ENCODE measurements around the gene GPR89A.

Gene GPR89A

GRCh38 chr1:145689922-145690321 is 82.1 kb downstream of the GPR89A start:
- H3K9ac ChIP-seq (ENCODE audit: low read length) = no peak overlapping the region

GRCh38 chr1:145690587-145691558 is 83.1 kb downstream of the GPR89A start:
- Histone ChIP-seq H3K9me3 (ENCODE audit: control insufficient read depth, low read length) (no peaks in the 10 kb centered on the region), H3K4me3 (ENCODE audit: low read length) (no peak overlapping the region), H3K27me3 (ENCODE audit: control insufficient read depth, insufficient read depth, low read length) (no peaks in the 10 kb centered on the region), H3K4me1 (ENCODE audit: control insufficient read depth, insufficient read depth, low read length) (peaks cover 19% of the 10 kb centered on the region), H3K36me3 (ENCODE audit: control insufficient read depth, insufficient read depth, low read length) (no peaks in the 10 kb centered on the region), H3K9ac (ENCODE audit: low read length) (no peak overlapping the region)

More at GRCh38 chr1:145689922-145690321, 82.1 kb downstream of the GPR89A start:
- H3K9me3 ChIP-seq (ENCODE audit: control insufficient read depth, low read length) = no peaks in the 10 kb centered on the region
- H3K4me1 ChIP-seq (ENCODE audit: control insufficient read depth, insufficient read depth, low read length) = peaks cover 19% of the 10 kb centered on the region
- no peak overlapping the region for H3K4me3 ChIP-seq (ENCODE audit: low read length)
- no peaks in the 10 kb centered on the region for H3K27me3 ChIP-seq (ENCODE audit: control insufficient read depth, insufficient read depth, low read length)
- H3K36me3 ChIP-seq (ENCODE audit: control insufficient read depth, insufficient read depth, low read length) = no peaks in the 10 kb centered on the region

DNA sequence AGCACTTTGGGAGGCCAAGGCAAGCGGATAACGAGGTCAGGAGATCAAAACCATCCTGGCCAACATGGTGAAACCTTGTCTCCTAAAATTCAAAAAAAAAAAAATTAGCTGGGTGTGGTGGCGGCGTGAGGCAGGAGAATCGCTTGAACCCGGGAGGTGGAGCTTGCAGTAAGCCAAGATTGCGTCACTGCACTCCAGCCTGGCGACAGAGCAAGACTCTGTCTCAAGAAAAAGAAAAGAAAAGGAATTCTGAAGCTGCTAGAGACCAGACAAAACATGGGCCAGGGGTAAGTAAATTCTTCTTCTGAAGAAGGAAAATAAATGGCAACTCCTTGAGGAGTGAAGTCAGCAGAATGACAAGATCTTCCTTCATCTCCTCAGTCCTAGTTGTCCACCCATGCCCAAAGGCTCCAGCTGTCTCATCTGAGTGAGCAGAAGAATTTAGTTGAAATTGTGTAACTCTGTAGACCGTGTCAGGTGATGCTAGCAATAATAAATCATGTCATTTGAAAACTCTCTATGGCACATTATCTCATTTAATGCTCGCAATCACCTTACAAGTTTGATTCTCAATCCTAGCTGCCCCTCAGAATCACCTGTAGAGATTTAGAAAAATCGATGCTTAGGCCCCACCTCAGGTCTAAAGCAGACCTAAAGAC is 85.1 kb downstream of the GPR89A start:
- Histone ChIP-seq H3K9me3 (ENCODE audit: control insufficient read depth, low read length) (no peaks in the 10 kb centered on the region), H3K4me1 (ENCODE audit: control insufficient read depth, insufficient read depth, low read length) (peaks cover 19% of the 10 kb centered on the region), H3K9ac (ENCODE audit: low read length) (no peak overlapping the region), H3K27me3 (ENCODE audit: control insufficient read depth, insufficient read depth, low read length) (no peaks in the 10 kb centered on the region), H3K4me3 (ENCODE audit: low read length) (no peak overlapping the region), H3K36me3 (ENCODE audit: control insufficient read depth, insufficient read depth, low read length) (no peaks in the 10 kb centered on the region)

DNA sequence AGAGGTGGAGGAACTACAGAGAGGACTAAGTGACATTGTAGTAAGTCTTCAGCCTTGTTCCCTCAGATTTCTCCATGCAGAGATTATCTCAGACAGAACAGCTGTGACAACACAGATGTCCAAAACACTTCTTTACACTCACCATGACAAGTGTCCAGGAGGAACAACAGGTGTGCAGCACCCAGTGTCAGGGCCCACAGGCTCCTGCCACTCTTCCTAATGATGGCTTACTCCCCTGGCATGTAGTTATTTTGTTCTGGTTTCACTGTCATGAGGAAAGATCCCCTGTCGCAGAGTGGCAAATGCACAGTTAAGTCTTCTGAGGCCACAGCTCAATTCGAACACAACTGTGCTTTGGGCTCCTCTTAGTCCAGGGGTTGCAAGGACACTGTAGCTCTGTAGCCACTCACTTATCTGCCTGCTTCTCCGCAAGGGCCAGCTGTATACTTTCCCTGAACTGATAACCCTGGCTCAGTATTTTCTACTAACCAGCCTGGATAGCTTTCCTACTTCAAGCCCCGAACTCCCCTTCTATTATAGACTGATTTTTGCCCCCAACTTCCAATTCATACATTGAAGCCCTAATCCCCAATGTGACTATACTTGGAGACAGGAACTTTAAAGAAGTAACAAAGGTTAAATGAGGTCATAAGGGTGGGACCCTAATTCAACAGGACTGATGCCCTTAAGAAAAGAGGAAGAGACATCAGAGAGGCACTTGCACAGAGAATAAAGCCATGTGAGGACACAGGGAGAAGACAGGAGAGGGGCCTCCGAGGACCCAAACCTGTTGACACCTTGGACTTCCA is 88.2 kb downstream of the GPR89A start:
- Histone ChIP-seq H3K9ac (ENCODE audit: low read length) (no peak overlapping the region), H3K4me3 (ENCODE audit: low read length) (no peak overlapping the region), H3K4me1 (ENCODE audit: control insufficient read depth, insufficient read depth, low read length) (peaks cover 4% of the 10 kb centered on the region), H3K36me3 (ENCODE audit: control insufficient read depth, insufficient read depth, low read length) (no peaks in the 10 kb centered on the region), H3K27me3 (ENCODE audit: control insufficient read depth, insufficient read depth, low read length) (no peaks in the 10 kb centered on the region), H3K9me3 (ENCODE audit: control insufficient read depth, low read length) (no peaks in the 10 kb centered on the region)

DNA sequence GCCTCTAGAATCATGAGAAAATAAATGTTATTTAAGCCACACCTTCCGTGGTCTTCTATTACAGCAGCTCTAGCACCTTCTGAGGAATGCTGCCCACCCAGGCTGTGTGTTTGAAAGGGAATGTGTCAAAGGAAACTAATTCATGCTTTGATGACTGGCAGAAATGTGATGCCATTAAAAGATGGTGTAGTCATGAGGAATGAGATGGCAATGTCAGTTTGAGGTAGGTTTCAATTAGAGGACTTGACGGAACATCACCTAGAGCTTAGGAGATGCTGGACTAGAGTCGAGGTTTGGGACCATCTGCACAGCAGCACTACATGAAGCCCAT is 88.8 kb downstream of the GPR89A start:
- Histone ChIP-seq H3K4me1 (ENCODE audit: control insufficient read depth, insufficient read depth, low read length) (no peaks in the 10 kb centered on the region), H3K9ac (ENCODE audit: low read length) (no peak overlapping the region), H3K9me3 (ENCODE audit: control insufficient read depth, low read length) (no peaks in the 10 kb centered on the region), H3K27me3 (ENCODE audit: control insufficient read depth, insufficient read depth, low read length) (no peaks in the 10 kb centered on the region), H3K4me3 (ENCODE audit: low read length) (no peak overlapping the region), H3K36me3 (ENCODE audit: control insufficient read depth, insufficient read depth, low read length) (no peaks in the 10 kb centered on the region)

DNA sequence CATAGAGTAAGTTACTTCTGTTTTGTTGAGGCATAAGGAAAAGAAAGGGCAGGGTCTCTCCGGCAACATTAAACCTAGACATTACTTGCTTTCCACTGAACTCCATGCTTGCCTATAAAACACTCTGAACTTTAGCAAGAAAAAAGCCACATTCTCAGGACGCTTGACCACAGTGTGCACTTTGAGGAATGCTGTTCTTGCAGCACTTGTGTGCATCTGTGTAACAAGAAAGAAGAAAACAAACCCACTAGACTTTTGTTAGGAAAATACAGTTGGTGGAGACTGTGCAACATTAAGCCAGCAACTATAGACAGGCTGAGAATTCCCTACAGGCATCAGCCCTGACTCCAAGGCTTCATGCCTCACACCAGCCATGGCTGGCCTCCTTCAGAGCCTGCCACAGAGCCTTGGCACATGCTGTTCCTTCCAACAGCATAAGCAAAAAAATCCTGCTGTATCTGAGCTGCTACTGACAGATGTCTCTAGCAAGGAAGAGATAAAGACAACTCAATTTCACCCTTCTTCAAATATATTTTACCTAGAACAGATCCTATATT is 93.6 kb downstream of the GPR89A start:
- Histone ChIP-seq H3K9me3 (ENCODE audit: control insufficient read depth, low read length) (no peaks in the 10 kb centered on the region), H3K36me3 (ENCODE audit: control insufficient read depth, insufficient read depth, low read length) (no peaks in the 10 kb centered on the region), H3K4me1 (ENCODE audit: control insufficient read depth, insufficient read depth, low read length) (no peaks in the 10 kb centered on the region), H3K27me3 (ENCODE audit: control insufficient read depth, insufficient read depth, low read length) (no peaks in the 10 kb centered on the region), H3K9ac (ENCODE audit: low read length) (no peak overlapping the region), H3K4me3 (ENCODE audit: low read length) (no peak overlapping the region)

- H3K36me3 ChIP-seq (ENCODE audit: control insufficient read depth, insufficient read depth, low read length) = no peaks in the 10 kb centered on the region
- no peaks in the 10 kb centered on the region for H3K9me3 ChIP-seq (ENCODE audit: control insufficient read depth, low read length)
- no peaks in the 10 kb centered on the region for H3K4me1 ChIP-seq (ENCODE audit: control insufficient read depth, insufficient read depth, low read length)
- no peaks in the 10 kb centered on the region for H3K27me3 ChIP-seq (ENCODE audit: control insufficient read depth, insufficient read depth, low read length)
- H3K4me3 ChIP-seq (ENCODE audit: low read length) = no peak overlapping the region
- H3K9ac ChIP-seq (ENCODE audit: low read length) = no peak overlapping the region
These were observed 94.3 kb downstream of the GPR89A start for GRCh38 chr1:145702052-145702451.

GRCh38 chr1:145702826-145703225 is 95.0 kb downstream of the GPR89A start:
- peaks cover 5% of the 10 kb centered on the region for H3K4me1 ChIP-seq (ENCODE audit: control insufficient read depth, insufficient read depth, low read length)
- no peaks in the 10 kb centered on the region for H3K36me3 ChIP-seq (ENCODE audit: control insufficient read depth, insufficient read depth, low read length)
- no peak overlapping the region for H3K9ac ChIP-seq (ENCODE audit: low read length)
- no peaks in the 10 kb centered on the region for H3K9me3 ChIP-seq (ENCODE audit: control insufficient read depth, low read length)
- H3K4me3 ChIP-seq (ENCODE audit: low read length) = no peak overlapping the region
- no peaks in the 10 kb centered on the region for H3K27me3 ChIP-seq (ENCODE audit: control insufficient read depth, insufficient read depth, low read length)

DNA sequence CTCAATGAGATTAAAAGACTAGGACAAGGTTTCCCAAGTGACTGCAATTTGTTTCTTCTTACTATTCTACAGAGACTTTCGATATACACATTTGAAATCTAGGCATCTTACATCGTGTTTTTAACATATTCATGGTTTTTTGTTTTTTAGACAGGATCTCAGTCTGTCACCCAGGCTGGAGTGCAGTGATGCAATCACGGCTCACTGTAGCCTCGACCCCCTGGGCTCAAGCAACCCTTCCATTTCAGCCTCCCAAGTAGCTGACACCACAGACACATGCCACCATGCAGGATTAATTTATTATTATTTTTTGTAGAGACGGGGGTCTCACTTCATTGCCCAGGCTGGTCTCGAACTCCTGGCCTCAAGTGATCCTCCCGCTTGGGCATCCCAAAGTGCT is 97.8 kb downstream of the GPR89A start:
- H3K4me3 ChIP-seq (ENCODE audit: low read length) = no peak overlapping the region
- H3K9me3 ChIP-seq (ENCODE audit: control insufficient read depth, low read length) = no peaks in the 10 kb centered on the region
- H3K36me3 ChIP-seq (ENCODE audit: control insufficient read depth, insufficient read depth, low read length) = no peaks in the 10 kb centered on the region
- H3K27me3 ChIP-seq (ENCODE audit: control insufficient read depth, insufficient read depth, low read length) = no peaks in the 10 kb centered on the region
- H3K4me1 ChIP-seq (ENCODE audit: control insufficient read depth, insufficient read depth, low read length) = peaks cover 7% of the 10 kb centered on the region
- no peak overlapping the region for H3K9ac ChIP-seq (ENCODE audit: low read length)

DNA sequence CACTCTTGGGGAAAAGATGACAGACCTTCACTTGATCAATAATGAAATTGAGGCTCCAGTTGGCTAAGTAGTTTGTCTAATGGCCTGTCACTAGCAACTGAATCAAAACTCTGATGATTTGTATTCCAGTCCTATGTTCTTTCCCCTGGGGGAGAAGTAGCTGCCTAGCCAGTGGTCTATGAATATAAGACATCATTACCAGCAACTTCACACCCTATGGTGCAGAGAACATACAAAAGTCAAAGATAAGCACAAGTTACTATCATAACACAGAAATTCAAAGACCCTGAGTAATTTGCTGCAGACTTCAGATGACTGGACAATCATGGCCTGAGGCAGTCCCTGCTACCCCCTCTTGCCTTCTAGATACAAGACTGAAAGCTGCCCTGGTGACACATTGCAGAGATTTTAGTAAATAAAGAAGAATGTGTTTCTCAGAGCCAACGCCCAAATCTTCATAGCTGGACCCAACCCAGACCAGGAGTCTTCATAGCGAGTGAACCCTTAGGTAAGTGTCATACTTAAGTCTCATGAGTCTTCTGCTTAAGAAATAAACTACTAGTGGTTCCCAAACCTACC is 98.4 kb downstream of the GPR89A start:
- Histone ChIP-seq H3K27me3 (ENCODE audit: control insufficient read depth, insufficient read depth, low read length) (no peaks in the 10 kb centered on the region), H3K9me3 (ENCODE audit: control insufficient read depth, low read length) (no peaks in the 10 kb centered on the region), H3K9ac (ENCODE audit: low read length) (no peak overlapping the region), H3K4me1 (ENCODE audit: control insufficient read depth, insufficient read depth, low read length) (peaks cover 10% of the 10 kb centered on the region), H3K4me3 (ENCODE audit: low read length) (no peak overlapping the region), H3K36me3 (ENCODE audit: control insufficient read depth, insufficient read depth, low read length) (no peaks in the 10 kb centered on the region)

- Histone ChIP-seq H3K36me3 (ENCODE audit: control insufficient read depth, insufficient read depth, low read length) (no peaks in the 10 kb centered on the region), H3K9me3 (ENCODE audit: control insufficient read depth, low read length) (no peaks in the 10 kb centered on the region), H3K4me3 (ENCODE audit: low read length) (no peak within 1 kb of the TSS), H3K4me1 (ENCODE audit: control insufficient read depth, insufficient read depth, low read length) (peaks cover 15% of the 10 kb centered on the region), H3K27me3 (ENCODE audit: control insufficient read depth, insufficient read depth, low read length) (no peaks in the 10 kb centered on the region), H3K9ac (ENCODE audit: low read length) (no peak within 1 kb of the TSS)
These were observed 99.5 kb downstream of the GPR89A start, which contains the start of gene PDZK1 for GRCh38 chr1:145707183-145707867. TSS of gene PDZK1 (minus strand) at chr1:145707368. CDS start at chr1:145688021, 19,347 bp downstream.

All from mucosa of stomach (tissue), 1 donor.